HL-60 (cell line): Measurements from ENCODE around the gene RNU1-4.

Experiments used
- GABPA ChIP-seq: IDR thresholded peaks from 2 replicates; pipeline ENCODE4 v1.6.1; 2012; ENCODE audit warnings: low read depth
- POLR2AphosphoS5 ChIP-seq: IDR thresholded peaks from 2 replicates; pipeline ENCODE4 v1.6.1; 2012; ENCODE audit warnings: low read depth
- SPI1 ChIP-seq: IDR thresholded peaks from 2 replicates; pipeline ENCODE4 v1.6.1; 2012; ENCODE audit warnings: low read depth, mild to moderate bottlenecking, borderline replicate concordance
- TF ChIP-seq, protein P1 (sequence below): IDR thresholded peaks from one replicate; pipeline ENCODE4 v1.5.1; 2011; ENCODE audit warnings: low read length, control low read depth, inconsistent platforms; ENCODE audit not compliant: insufficient read depth
- TF ChIP-seq, protein P2 (sequence below): IDR thresholded peaks from 2 replicates; pipeline ENCODE4 v1.6.1; 2012; ENCODE audit warnings: low read depth; ENCODE audit not compliant: insufficient replicate concordance

DNA sequence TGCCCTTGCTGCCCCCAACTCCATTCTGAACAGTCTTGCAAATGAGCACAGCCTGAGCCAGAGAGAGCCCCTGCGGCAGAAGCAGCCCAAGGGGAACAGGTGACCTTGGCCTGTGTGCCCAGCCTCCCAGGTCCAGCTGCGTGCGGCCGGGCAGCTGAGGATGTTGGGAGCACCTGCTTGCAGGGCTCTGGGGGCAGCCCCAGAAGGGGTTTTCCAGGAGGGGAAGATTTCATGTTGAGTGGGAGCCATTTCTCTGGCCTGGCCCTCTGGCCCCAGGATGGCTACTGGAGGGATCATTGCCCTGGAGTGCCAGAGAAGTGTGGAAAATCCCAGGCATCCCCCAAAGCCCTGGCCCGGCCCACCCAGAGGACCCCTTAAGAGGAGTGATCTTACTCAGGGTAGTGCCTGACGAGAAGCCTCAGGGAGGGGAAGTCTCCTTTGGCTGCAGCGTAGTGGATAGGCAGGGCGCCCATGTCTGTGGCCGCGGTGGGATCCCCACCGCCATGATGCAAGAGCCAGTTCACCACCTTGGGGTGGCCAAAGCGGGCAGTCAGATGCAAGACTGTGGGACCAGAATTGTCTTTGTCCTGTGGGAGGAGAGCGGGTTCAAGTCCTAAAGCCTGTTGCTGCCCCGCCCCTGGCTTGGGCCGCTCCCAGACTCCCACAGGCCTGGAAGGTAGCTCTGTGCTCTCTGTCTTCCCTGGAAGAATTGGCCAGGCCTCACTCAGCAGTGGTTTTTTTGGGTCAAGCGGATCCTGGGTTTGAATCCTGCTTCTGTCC is 20.6 kb upstream of the RNU1-4 start:
- TF ChIP-seq, protein P1, sequence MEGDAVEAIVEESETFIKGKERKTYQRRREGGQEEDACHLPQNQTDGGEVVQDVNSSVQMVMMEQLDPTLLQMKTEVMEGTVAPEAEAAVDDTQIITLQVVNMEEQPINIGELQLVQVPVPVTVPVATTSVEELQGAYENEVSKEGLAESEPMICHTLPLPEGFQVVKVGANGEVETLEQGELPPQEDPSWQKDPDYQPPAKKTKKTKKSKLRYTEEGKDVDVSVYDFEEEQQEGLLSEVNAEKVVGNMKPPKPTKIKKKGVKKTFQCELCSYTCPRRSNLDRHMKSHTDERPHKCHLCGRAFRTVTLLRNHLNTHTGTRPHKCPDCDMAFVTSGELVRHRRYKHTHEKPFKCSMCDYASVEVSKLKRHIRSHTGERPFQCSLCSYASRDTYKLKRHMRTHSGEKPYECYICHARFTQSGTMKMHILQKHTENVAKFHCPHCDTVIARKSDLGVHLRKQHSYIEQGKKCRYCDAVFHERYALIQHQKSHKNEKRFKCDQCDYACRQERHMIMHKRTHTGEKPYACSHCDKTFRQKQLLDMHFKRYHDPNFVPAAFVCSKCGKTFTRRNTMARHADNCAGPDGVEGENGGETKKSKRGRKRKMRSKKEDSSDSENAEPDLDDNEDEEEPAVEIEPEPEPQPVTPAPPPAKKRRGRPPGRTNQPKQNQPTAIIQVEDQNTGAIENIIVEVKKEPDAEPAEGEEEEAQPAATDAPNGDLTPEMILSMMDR, result no peak
- TF ChIP-seq, protein P2, sequence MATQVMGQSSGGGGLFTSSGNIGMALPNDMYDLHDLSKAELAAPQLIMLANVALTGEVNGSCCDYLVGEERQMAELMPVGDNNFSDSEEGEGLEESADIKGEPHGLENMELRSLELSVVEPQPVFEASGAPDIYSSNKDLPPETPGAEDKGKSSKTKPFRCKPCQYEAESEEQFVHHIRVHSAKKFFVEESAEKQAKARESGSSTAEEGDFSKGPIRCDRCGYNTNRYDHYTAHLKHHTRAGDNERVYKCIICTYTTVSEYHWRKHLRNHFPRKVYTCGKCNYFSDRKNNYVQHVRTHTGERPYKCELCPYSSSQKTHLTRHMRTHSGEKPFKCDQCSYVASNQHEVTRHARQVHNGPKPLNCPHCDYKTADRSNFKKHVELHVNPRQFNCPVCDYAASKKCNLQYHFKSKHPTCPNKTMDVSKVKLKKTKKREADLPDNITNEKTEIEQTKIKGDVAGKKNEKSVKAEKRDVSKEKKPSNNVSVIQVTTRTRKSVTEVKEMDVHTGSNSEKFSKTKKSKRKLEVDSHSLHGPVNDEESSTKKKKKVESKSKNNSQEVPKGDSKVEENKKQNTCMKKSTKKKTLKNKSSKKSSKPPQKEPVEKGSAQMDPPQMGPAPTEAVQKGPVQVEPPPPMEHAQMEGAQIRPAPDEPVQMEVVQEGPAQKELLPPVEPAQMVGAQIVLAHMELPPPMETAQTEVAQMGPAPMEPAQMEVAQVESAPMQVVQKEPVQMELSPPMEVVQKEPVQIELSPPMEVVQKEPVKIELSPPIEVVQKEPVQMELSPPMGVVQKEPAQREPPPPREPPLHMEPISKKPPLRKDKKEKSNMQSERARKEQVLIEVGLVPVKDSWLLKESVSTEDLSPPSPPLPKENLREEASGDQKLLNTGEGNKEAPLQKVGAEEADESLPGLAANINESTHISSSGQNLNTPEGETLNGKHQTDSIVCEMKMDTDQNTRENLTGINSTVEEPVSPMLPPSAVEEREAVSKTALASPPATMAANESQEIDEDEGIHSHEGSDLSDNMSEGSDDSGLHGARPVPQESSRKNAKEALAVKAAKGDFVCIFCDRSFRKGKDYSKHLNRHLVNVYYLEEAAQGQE, result no peak
- TF ChIP-seq POLR2AphosphoS5 (no peak), GABPA (no peak), SPI1 (no peak)
